ENCODE data around the gene RPL10. TPM values are rescaled to one million over a fixed set of nuclear protein-coding genes. Genes with fewer than 3 reads are reported as not detected.
"Not testable (repeated sequence)": the region's sequence is repeated elsewhere in the genome, so short reads cannot be mapped to it uniquely, and the experiment has no call there.

RPL10 gene
- total RNA-seq, 1 donor from 2014 or later = 2,985 TPM

DNA sequence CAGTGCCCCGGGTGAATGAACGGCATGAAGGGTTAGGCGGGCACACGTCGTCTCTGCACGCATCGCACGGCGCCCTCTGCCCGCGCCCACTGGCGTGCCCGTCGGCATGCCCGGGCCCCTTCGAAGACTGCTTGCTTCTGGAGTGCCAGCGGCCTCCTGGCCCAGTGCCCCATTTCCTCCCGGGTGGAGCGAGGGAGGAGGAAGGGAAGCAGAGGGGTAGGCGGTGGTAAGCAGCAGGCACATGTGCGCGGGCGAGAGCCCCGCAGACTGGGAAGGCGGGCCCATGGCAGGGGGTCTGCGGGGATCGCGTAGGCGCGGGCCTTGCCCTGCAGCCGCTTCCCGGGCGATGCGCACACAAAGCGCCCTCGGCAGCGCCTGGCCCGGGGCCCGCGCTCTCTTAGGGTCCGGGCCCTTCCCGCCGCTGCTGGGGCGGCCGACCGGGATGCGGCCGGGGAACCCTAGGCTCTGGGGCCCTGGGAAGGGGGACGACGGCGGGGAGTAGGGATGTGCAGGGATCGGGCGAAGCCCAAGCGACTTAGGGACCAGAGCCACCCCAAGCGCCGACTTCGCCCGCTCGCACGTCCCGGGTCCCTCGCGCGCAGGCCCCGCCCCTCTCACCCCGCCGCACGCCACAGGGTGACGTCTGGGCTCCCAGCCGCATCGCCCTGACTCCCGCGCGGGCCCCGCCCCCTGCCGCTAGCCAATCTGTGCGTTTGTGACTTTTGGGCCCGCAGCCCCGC is 19.9 kb upstream of the RPL10 start:
- peak; percentile 69 for DNase-seq (ENCODE audit: low spot score)

DNA sequence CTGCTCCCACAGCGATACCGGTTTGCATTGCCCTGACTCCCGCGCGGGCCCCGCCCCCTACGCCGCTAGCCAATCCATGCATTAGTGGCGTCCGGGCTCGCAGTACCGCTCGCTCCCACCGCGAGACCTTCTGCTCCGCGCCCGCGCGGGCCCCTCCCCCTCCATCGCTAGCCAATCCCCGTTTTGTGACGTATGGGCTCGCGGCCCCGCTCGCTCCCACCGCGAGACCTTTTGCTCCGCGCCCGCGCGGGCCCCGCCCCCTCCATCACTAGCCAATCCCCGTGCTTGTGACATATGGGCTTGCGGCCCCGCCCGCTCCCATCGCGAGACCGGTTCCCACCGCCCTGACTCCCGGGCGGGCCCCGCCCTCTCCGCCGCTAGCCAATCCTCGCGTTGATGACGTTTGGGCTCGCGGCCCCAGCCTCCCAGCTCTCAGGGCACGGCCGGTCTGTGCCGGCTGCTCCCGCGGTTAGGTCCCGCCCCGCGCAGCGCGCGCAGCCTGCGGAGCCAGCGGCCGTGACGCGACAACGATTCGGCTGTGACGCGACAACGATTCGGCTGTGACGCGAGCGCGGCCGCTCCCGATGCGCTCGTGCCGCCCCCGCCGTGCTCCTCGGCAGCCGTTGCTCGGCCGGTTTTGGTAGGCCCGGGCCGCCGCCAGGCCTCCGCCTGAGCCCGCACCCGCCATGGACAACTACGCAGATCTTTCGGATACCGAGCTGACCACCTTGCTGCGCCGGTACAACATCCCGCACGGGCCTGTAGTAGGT is 19.2 kb upstream of the RPL10 start, which contains the start of gene EMD:
Gene EMD, plus strand, starts transcription at position 497 of the 770 bp plus-strand sequence. Its CDS starts 190 bp downstream, at position 687.
- peak; percentile 98 for DNase-seq (ENCODE audit: low spot score)

DNA sequence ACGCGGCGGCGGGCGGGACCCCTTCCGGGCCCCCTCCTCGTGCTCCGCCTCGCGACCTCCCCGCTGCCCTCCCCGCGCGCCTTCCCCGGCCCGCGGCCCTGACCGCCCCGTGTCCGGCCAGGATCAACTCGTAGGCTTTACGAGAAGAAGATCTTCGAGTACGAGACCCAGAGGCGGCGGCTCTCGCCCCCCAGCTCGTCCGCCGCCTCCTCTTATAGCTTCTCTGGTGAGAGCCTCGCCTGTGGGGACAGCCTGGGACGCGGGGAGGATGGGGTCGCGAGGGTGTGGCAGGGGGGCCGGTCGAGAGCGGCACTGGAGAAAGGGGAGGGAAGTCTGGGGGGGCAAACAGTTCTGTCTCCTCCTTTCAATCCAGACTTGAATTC is 18.6 kb upstream of the RPL10 start:
- DNase-seq (ENCODE audit: low spot score) = no peak

DNA sequence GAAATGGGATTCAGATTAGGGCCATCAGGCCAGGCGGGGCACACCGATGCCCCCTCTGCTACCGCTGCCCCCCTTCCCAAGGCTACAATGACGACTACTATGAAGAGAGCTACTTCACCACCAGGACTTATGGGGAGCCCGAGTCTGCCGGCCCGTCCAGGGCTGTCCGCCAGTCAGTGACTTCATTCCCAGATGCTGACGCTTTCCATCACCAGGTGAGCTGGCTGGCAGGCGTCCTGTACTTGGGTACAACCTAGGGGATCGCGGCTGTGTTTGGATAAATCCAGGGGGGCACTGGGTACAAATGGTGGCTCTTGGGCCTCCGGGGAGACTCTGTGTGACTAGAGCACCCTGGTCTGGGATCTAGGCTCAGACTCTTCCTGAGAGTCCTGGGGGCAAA is 18.0 kb upstream of the RPL10 start:
- DNase-seq (ENCODE audit: low spot score) = no peak

DNA sequence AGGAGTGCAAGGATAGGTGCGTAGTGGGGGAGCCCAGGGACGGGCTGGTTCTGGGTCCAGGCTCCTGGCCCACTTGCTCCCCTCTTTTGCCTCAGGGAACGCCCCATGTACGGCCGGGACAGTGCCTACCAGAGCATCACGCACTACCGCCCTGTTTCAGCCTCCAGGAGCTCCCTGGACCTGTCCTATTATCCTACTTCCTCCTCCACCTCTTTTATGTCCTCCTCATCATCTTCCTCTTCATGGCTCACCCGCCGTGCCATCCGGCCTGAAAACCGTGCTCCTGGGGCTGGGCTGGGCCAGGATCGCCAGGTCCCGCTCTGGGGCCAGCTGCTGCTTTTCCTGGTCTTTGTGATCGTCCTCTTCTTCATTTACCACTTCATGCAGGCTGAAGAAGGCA is 17.4 kb upstream of the RPL10 start:
- no peak for DNase-seq (ENCODE audit: low spot score)

DNA sequence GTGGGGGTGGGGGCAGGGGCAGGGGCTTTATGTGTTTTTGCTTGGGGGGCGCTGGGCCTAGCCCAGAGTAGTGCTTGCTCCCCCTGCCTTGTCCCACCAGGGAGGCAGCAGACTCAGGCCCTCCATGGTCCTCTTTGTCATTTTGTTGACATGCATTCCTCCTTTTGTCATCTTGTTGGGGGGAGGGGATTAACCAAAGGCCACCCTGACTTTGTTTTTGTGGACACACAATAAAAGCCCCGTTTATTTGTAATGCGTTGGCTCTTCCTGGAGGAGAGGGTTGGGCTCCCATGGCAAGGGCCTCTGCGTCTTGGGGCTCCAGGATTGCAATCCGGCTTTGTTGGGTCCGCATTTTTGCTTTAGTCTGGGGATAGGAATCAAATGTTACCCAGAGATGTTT is 16.9 kb upstream of the RPL10 start:
- DNase-seq (ENCODE audit: low spot score) = no peak

DNA sequence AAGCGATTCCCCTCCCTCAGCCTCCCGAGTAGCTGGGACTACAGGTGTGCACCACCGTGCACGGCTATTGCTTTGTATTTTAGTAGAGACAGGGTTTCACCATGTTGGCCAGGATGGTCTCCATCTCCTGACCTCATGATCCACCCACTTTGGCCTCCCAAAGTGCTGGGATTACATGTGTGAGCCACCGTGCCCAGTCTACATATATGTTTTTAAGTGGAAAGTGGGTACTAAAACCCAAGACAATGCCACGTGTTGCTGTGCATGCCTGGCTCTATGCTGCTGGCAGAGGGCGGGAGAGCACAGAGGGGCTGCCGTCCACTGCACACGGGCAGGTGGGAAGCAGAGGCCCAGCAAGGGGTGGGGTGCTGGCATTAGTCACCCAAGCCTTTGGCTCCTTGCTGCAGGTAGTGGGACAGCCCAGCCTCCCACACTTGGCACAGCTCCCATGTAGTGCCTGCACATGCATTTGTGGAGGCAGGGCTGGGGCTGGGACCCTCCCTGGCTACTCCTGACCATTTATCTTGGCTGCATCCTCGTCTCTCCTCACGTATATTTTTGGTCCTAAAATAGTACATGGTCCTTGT is 15.6 kb upstream of the RPL10 start:
- no peak for DNase-seq (ENCODE audit: low spot score)

DNA sequence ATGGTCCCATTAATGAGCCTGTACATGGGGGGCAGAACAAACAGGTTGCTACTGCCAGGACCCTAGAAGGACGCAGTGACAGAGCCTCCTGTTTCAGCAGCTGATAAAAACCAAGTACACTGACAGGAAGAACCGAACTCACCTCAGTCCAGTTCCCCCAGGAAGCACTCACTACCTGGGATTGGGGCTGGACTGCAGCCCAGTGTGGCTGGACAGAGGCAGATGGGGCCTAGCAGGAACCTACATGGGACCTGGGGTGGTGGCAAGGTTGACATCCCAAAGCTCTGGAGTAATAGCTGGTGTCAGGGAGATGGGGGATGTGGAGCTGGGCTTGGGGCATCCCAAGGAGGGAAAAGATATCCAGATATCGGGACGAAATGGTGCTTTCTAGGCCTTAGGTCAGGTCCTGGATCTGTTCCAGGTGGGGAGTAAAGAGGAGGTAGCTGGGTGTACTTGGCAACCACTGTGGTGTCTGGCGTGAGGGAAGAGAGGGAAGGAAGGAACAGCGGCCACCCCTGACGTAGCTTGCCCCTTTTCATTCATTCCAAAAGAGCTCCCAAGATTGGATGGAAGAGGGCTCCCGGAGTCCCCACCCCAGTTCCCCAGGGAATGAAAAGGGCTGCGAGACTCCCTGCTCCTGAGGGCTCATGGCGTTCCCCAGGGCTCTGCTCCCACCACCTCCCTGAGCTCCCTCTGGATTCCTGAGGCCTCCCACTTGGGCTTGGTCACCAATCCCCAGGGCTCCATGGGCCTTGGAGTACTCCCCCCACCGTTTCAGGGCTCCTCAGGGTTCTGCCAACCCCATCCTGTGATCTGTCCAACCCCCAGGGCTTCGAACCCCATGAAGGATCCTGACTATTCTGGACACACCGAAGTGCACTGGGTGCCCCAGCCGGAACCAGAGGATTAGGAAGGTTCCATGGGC is 14.6 kb upstream of the RPL10 start:
- DNase-seq (ENCODE audit: low spot score) = no peak

DNA sequence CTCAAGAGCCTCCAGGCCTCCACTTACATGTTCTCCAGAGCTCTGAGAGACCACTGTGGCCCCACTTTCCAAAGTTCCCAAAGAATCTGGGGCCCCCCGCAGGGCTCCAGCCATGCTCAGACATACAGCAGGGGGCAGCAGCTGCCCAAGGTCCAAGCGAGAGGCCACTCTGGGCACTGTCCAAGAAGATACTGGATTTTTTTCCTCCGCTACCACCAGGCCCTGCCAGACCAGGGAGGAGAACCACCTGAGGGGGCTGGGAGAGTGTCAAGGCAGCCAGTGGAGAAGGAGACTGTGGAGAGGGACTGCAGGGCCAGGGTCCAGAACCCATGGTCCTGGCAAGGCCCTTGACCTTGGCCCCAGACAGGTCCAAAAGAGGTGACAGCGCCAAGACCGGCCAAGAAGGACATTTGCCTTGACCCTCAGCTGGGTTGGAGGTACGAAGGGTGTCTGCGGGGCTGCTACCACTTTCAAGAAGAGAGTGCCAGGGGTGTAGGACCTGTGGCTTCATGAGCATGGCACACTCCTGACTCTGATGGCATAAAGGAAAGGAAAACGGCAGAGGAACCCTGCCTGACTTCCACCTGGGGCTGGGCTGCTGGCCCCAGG is 13.8 kb upstream of the RPL10 start:
- peak; percentile 41 for DNase-seq (ENCODE audit: low spot score)

DNA sequence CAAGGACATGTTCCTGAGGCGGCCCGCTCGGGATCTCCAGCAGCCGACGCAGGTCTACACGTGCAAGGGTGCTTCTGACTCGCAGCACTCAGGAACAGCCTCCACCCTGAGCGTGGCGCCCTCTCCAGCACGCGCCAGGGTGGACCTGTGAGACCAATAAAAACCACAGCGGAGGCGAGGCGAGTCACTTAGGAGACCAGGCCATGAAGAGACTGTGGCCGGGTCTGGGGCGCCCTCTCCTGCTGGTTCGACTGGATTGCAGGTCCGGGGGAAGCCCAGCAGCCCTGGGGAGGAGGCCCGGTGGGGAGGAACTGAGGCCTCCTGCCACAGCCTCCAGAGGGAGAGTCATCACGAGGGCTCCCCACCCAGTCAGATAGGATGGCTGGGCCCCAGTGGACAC is 10.1 kb upstream of the RPL10 start:
- not testable (repeated sequence) for DNase-seq (ENCODE audit: low spot score)

DNA sequence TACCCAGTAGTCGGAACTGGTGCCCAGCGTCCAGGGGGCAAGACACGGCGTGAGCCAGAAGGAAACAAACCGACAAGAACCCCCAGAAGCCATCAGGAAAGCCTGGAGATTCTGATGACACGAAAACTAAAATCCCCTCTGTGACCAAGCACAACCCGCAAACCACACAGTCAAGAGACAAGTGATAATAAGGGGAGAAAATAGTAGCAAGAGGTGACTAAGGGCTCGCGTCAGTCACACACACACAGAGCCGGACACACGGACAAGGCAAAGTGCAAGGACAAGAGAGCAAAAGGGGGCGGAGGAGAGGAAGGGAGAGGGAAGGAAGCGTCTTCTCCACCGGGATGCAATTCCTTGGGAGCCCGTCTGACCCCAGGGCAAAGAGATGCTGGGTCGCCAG is 9.5 kb upstream of the RPL10 start:
- DNase-seq (ENCODE audit: low spot score) = not testable (repeated sequence)

DNA sequence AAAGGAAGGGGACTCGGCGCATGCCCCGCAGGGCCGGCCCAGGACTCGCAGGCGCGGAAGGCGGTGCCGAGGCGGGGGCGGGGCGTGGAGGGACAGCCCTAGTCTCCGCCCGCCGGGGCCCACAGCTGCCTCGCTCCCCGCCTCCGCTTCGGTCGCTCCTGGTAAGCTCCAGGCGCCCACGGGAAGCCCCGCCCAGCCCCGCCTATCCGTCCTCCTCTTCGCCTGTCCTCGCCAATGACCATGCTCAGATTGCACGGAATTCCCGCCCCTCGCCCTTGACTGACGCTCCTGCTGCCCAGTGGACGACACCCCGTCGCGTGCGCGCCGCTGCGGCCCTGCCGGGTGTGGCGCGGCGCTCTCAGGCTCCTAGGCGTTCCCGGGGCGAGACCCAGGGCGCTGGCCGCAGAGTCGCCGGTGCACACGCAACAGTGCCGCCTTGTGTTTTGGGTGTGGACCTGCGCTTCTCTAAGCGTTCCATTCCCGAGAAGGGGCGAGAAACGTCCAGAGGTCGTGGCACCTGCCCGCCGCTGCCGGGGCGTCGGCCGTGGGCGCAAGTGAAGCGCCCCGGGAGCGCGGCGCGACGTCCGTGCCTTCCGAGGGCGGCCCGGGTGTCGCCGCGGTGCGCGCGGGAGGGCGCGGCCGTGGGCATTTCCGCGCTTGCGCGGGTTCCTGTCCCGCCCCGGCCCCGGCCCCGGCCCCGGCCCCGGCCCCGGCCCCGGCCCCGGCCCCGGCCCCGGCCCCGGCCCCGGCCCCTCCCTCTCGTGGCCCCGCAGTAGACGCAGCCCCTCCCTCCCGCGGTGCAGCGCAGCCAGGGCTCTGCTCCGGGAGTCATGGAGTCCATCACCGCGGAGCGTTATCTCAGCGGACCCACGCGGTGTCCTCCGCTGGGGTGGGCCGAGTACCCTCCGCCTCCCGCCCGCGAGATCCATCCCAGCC is 8.1 kb upstream of the RPL10 start:
- DNase-seq (ENCODE audit: low spot score) = not testable (repeated sequence)

DNA sequence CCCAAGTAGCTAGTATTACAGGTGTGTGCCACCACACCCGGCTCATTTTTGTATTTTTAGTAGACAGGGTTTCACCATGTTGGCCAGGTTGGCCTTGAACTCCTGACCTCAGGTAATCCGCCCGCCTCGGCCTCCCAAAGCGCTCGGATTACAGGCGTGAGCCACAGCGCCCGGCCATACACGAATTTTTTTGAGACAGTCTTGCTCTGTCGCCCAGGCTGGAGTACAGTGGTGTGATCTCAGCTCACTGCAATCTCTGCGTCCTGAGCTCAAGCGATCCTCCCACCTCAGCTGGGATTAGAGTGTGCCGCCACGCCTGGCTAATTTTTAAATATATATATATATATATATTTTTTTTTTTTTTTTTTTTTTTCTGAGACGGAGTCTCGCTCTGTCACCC is 1.8 kb upstream of the RPL10 start:
- not testable (repeated sequence) for DNase-seq (ENCODE audit: low spot score)

DNA sequence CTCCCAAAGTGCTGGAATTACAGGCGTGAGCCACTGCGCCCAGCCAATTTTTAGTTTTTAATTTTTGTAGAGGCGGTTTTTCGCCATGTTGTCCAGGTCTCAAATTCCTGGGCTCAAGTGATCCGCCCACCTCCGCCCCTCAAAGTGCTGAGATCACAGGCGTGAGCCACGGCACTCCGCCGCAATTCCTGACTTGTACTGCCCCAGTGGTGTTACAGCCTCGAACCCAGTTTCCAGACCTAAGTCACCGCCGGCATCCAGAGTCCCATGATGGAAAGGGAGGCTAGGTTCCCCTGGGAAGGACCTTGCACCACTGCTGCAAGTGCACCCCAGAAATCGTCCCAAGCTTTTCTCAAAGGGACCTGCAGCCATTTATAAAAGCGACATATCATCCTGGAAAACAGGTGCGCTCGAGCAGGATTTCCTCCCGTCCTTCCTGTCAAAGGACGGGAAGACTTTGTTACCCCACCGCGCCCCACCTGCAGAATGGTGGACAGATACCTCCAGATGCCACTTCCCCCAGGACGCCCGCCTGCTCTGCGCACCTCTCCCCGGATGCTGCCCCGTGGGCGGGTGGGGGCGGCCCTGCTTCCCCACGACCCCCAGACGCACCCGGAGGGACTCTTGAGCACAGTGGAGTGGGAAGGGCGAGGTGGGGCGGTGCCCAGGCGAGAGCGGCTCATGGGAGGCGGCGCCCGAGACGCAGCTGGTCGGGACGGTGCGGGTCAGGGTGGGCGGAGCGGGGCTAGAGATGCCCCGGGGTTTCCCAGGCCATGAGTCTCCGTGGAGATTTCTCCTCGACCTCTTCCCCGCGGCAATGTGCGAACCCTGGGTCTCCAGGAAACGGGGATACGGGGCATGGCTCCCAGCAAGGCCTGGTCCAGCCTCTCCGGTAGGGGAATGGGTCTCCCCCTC is 947 bp upstream of the RPL10 start:
- DNase-seq (ENCODE audit: low spot score) = peak; percentile 77

DNA sequence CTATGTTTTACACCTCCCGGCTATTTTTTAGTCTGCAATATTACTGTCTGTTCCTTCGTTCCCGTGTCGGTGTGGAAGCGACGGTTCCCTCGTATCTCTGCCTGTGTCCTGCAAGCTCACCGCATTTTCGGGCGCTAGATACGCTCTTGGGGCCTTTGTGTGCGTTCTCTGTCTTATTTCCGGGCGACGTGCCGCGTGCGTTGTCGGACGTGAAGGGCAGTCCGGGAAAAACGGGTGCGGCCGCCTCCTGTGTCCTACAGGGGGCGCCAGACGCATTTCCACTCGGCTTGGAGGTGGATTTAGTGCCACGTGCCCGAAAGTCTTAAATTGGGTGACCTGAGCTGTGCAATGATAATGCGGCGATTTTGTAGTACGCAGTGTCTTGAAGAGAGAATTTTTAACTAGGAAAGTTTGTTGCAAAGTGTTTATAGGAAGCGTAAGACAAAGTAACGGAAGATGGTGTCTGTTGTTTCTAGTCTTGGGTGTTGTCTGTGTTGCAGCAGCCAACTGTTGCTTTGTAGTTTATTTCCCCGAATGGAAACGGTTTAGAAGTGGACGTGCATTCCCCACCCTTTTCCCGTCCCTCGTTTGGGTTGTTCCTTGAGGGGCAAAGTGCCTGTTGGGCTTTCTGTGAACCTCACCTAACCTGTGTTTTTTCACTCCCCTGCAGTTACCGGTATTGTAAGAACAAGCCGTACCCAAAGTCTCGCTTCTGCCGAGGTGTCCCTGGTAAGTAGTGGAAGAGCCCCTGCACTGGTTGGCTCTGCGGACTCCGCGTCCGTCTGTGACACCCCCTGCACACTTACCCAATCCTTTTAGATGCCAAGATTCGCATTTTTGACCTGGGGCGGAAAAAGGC is 720 bp downstream of the RPL10 start:
- DNase-seq (ENCODE audit: low spot score) = peak; percentile 83

DNA sequence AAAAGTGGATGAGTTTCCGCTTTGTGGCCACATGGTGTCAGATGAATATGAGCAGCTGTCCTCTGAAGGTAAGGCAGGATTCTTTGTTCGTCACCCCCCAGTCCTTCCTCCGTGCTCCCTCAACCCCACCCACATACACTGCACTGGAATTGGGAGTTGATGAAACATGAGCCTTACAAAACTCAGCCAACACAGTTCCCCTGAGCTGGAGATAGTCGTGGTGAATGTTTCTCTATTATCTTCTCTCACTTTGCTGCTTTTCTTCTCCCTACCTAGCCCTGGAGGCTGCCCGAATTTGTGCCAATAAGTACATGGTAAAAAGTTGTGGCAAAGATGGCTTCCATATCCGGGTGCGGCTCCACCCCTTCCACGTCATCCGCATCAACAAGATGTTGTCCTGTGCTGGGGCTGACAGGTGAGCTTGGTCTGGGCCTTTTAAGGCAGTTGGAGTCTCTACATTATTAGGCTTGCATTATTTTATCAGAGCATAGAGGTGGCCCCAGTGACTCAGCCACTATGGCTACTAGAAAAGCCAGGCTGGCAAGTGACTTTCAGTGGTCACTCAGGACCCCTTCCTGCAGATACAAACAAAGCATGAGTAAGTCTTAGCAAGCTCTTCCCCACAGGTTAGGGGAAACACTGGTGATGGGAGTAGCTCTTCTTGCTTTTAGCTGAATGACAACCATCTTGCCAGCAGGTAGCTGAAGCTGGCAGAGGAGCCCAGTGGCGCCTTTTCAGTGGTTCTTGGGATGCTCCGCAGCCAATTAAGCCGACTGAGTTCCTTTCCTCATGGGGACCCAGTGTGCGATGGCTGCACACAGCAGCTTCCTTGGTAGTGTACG is 1.6 kb downstream of the RPL10 start:
- DNase-seq (ENCODE audit: low spot score) = no peak

DNA sequence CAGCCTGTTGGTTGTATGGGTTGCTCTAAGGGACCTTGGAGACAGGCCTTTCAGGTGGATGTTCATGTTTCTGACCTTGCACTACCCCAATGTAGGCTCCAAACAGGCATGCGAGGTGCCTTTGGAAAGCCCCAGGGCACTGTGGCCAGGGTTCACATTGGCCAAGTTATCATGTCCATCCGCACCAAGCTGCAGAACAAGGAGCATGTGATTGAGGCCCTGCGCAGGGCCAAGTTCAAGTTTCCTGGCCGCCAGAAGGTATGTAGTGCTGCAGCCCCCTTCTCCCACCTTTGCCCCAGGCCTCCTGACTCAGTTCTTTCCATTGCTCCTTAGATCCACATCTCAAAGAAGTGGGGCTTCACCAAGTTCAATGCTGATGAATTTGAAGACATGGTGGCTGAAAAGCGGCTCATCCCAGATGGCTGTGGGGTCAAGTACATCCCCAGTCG is 2.2 kb downstream of the RPL10 start:
- DNase-seq (ENCODE audit: low spot score) = not testable (repeated sequence)
